ENCODE results near the gene SEC14L6. TPM values are rescaled to one million over a fixed set of nuclear protein-coding genes. Genes with fewer than 3 reads are reported as not detected.

Gene SEC14L6
- total RNA-seq, 4 donors from 2014 or later, result 15.2 to 105 (median 41.4) TPM

DNA sequence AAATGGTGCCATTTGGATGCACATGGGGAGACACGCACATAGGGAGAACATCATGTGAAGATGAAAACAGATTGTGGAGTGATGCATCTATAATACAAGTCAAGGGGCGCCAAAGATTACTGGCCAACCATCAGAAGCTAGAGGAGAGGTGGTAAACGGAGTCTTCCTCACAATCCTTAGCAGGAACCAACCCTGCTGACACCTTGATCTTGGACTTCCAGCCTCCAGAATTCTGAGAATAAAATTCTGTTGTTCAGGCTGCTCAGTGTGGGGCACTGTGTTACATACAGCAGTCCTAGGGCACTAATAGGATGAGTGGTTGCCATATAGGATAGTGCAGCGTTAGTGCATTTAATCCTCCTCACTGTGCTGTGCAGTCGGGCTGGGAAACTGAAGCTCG, 33.1 kb downstream of the SEC14L6 start:
- no peak for DNase-seq (ENCODE audit: low spot score in 2 of 2)
- Histone ChIP-seq H3K27me3 (peaks cover 4% of the 10 kb centered on the region), H3K4me3 (no peak overlapping the region), H3K9me3 (no peaks in the 10 kb centered on the region), H3K4me1 (no peaks in the 10 kb centered on the region), H3K27ac (no peak overlapping the region), H3K36me3 (no peaks in the 10 kb centered on the region)
- no peak for TF ChIP-seq POLR2AphosphoS5 (IDR thresholded peaks at IDR 0.05)
- no peak for TF ChIP-seq CTCF (IDR thresholded peaks at IDR 0.05)
- no peak for TF ChIP-seq EP300 (IDR thresholded peaks at IDR 0.05)
- no peak for TF ChIP-seq POLR2A (IDR thresholded peaks at IDR 0.05)
- 87% methylated on average over 4 of the region's 6 CpGs for WGBS

GRCh38 chr22:30511911-30512310, 34.6 kb downstream of the SEC14L6 start:
- peaks cover 10% of the 10 kb centered on the region for H3K27me3 ChIP-seq

DNA sequence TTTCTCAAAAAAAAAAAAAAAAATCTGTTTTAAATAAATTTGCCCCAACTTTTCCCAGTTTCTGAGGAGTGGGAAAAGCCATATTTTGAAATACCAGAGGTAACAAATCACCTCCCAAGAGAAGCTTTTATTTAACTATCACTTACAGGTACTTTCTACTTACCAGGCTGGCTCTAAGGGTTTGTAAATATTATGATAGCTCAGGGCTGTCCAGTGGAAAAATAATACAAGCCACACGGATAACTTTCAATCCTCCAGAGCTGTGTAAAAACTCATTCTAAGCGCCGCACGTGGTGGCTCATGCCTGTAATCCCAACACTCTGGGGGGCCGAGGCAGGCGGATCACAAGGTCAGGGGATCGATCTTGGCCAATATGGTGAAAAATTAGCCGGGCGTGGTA, 35.4 kb downstream of the SEC14L6 start:
- no peaks in the 10 kb centered on the region for H3K4me1 ChIP-seq
- H3K9me3 ChIP-seq, result no peaks in the 10 kb centered on the region
- H3K36me3 ChIP-seq, result no peaks in the 10 kb centered on the region
- H3K4me3 ChIP-seq, result no peak overlapping the region
- no peak for TF ChIP-seq POLR2AphosphoS5 (IDR thresholded peaks at IDR 0.05)
- TF ChIP-seq CTCF (IDR thresholded peaks at IDR 0.05), result no peak
- no peak for TF ChIP-seq POLR2A (IDR thresholded peaks at IDR 0.05)
- TF ChIP-seq EP300 (IDR thresholded peaks at IDR 0.05), result no peak
- peaks cover 18% of the 10 kb centered on the region for H3K27me3 ChIP-seq
- no peak overlapping the region for H3K27ac ChIP-seq
- no peak for DNase-seq (ENCODE audit: low spot score in 2 of 2)
- WGBS, result 87% methylated on average over 9 of the region's 9 CpGs

More at GRCh38 chr22:30511911-30512310, 34.6 kb downstream of the SEC14L6 start:
- no peaks in the 10 kb centered on the region for H3K9me3 ChIP-seq
- TF ChIP-seq POLR2A (IDR thresholded peaks at IDR 0.05), result no peak
- no peak for TF ChIP-seq CTCF (IDR thresholded peaks at IDR 0.05)
- no peak for TF ChIP-seq EP300 (IDR thresholded peaks at IDR 0.05)
- no peak for TF ChIP-seq POLR2AphosphoS5 (IDR thresholded peaks at IDR 0.05)
- no peak overlapping the region for H3K4me3 ChIP-seq
- H3K4me1 ChIP-seq, result no peaks in the 10 kb centered on the region
- H3K27ac ChIP-seq, result no peak overlapping the region
- H3K36me3 ChIP-seq, result no peaks in the 10 kb centered on the region
- DNase-seq (ENCODE audit: low spot score in 2 of 2), result no peak
- WGBS, result 89% methylated on average over 7 of the region's 7 CpGs

DNA sequence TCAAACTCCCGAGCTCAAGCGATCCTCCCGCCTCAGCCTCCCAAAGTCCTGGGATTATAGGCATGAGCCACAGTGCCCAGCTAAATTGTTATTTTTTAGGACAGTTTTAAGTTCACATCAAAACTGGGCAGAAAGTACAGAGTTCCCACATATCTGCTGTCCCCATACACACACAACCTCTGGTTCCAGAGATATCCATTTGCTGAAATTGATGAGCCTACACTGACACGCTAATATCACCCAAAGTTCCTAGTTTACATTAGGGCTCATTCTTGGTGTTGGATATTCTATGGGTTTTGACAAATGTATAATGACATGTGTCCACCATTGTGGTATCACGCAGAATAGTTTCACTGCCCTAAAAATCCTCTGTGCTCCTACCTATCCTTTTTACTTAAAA, 38.3 kb downstream of the SEC14L6 start:
- no peak overlapping the region for H3K27ac ChIP-seq
- DNase-seq (ENCODE audit: low spot score in 2 of 2), result no peak
- peaks cover 38% of the 10 kb centered on the region for H3K27me3 ChIP-seq
- H3K4me1 ChIP-seq, result peaks cover 6% of the 10 kb centered on the region
- WGBS, result 90% methylated on average over 5 of the region's 5 CpGs
- no peaks in the 10 kb centered on the region for H3K36me3 ChIP-seq
- no peak overlapping the region for H3K4me3 ChIP-seq
- H3K9me3 ChIP-seq, result no peaks in the 10 kb centered on the region
- TF ChIP-seq CTCF (IDR thresholded peaks at IDR 0.05) (no peak), POLR2AphosphoS5 (IDR thresholded peaks at IDR 0.05) (no peak), POLR2A (IDR thresholded peaks at IDR 0.05) (no peak), EP300 (IDR thresholded peaks at IDR 0.05) (no peak)

DNA sequence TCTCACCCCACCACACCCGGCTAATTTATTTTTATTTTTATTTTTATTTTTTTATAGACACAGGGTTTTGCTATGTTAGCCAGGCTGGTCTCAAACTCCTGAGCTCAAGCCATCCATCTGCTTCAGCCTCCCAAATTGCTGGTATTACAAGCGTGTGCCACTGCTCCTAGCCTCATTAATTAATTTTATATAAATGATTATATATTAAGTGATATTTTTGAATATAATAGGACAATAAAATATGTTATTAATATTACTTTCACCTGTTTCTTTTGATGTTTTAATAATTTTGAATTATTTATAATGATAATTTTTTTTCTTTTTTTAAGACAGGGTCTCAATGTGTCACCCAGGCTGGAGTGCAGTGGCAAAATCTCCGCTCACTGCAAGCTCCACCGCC, 38.9 kb downstream of the SEC14L6 start:
- peaks cover 6% of the 10 kb centered on the region for H3K4me1 ChIP-seq
- no peaks in the 10 kb centered on the region for H3K36me3 ChIP-seq
- 81% methylated on average over 4 of the region's 4 CpGs for WGBS
- no peak for TF ChIP-seq POLR2A (IDR thresholded peaks at IDR 0.05)
- TF ChIP-seq EP300 (IDR thresholded peaks at IDR 0.05), result no peak
- TF ChIP-seq CTCF (IDR thresholded peaks at IDR 0.05), result no peak
- TF ChIP-seq POLR2AphosphoS5 (IDR thresholded peaks at IDR 0.05), result no peak
- no peak overlapping the region for H3K27ac ChIP-seq
- no peak overlapping the region for H3K4me3 ChIP-seq
- no peak for DNase-seq (ENCODE audit: low spot score in 2 of 2)
- H3K9me3 ChIP-seq, result no peaks in the 10 kb centered on the region
- peaks cover 41% of the 10 kb centered on the region for H3K27me3 ChIP-seq

Measured in suprapubic skin (tissue), 4 donors.